H9 (cell line): Measurements from ENCODE around the gene MTMR3. TPM values are rescaled to one million over a fixed set of nuclear protein-coding genes. Genes with fewer than 3 reads are reported as not detected.

ENCODE experiments used
- DNase-seq: peaks from one replicate; pipeline ENCODE4 v3.0.0-alpha.2; 2017
- H2AFZ ChIP-seq: one replicate; pipeline ENCODE4 v1.6.1; 2013; ENCODE audit warnings: mild to moderate bottlenecking, low read length, control low read depth, moderate library complexity
- H2AK5ac ChIP-seq: 2 replicates; pipeline ENCODE4 v1.6.1; 2013; ENCODE audit warnings: low read length, control low read depth, mixed read lengths; ENCODE audit not compliant: insufficient read length
- H2BK120ac ChIP-seq: one replicate; pipeline ENCODE4 v1.6.1; 2013; ENCODE audit warnings: low read depth, mild to moderate bottlenecking, low read length, control low read depth, inconsistent platforms; ENCODE audit not compliant: poor library complexity, severe bottlenecking
- H2BK12ac ChIP-seq: 2 replicates; pipeline ENCODE4 v1.6.1; 2013; ENCODE audit warnings: low read length, control low read depth, mixed read lengths, low read depth; ENCODE audit not compliant: insufficient read length
- H2BK15ac ChIP-seq: 2 replicates; pipeline ENCODE4 v1.6.1; 2013; ENCODE audit warnings: low read depth, low read length, control low read depth
- H2BK20ac ChIP-seq: one replicate; pipeline ENCODE4 v1.6.1; 2013; ENCODE audit warnings: low read depth, mild to moderate bottlenecking, low read length, control low read depth, inconsistent platforms; ENCODE audit not compliant: poor library complexity, severe bottlenecking
- H2BK5ac ChIP-seq: 2 replicates; pipeline ENCODE4 v1.6.1; 2013; ENCODE audit warnings: low read length, control low read depth, mixed read lengths; ENCODE audit not compliant: insufficient read length
- H3K14ac ChIP-seq: 2 replicates; pipeline ENCODE4 v1.6.1; 2013; ENCODE audit warnings: low read length, control low read depth; ENCODE audit not compliant: insufficient read depth
- H3K18ac ChIP-seq: 2 replicates; pipeline ENCODE4 v1.6.1; 2013; ENCODE audit warnings: low read depth, mild to moderate bottlenecking, mixed read lengths, low read length, control low read depth; ENCODE audit not compliant: insufficient read length
- H3K23ac ChIP-seq: 2 replicates; pipeline ENCODE4 v1.6.1; 2013; ENCODE audit warnings: low read length, control low read depth, mixed read lengths, low read depth; ENCODE audit not compliant: insufficient read length
- H3K23me2 ChIP-seq: 2 replicates; pipeline ENCODE4 v1.6.1; 2013; ENCODE audit warnings: low read depth, mild to moderate bottlenecking, mixed read lengths, low read length, control low read depth; ENCODE audit not compliant: insufficient read length, poor library complexity, severe bottlenecking
- H3K27ac ChIP-seq: 2 replicates; pipeline ENCODE4 v1.5.1; 2013; ENCODE audit warnings: low read length, control low read depth, mixed read lengths, low read depth; ENCODE audit not compliant: insufficient read length
- H3K27me3 ChIP-seq: 2 replicates; pipeline ENCODE4 v1.6.1; 2013; ENCODE audit warnings: low read length, control low read depth, inconsistent platforms; ENCODE audit not compliant: insufficient read depth
- H3K4ac ChIP-seq: 2 replicates; pipeline ENCODE4 v1.6.1; 2013; ENCODE audit warnings: low read depth, mild to moderate bottlenecking, control low read depth, inconsistent platforms, low read length, moderate library complexity
- H3K4me1 ChIP-seq: 2 replicates; pipeline ENCODE4 v1.6.1; 2013; ENCODE audit warnings: low read length, control low read depth, inconsistent platforms; ENCODE audit not compliant: insufficient read depth
- H3K4me2 ChIP-seq: 2 replicates; pipeline ENCODE4 v1.6.1; 2013; ENCODE audit warnings: low read length, control low read depth, mixed read lengths; ENCODE audit not compliant: insufficient read length, insufficient read depth
- H3K56ac ChIP-seq: 2 replicates; pipeline ENCODE4 v1.6.1; 2013; ENCODE audit warnings: low read depth, mild to moderate bottlenecking, mixed read lengths, low read length, control low read depth; ENCODE audit not compliant: insufficient read length
- H3K79me1 ChIP-seq: 2 replicates; pipeline ENCODE4 v1.6.1; 2013; ENCODE audit warnings: low read depth, mild to moderate bottlenecking, moderate library complexity, low read length, control low read depth, inconsistent platforms; ENCODE audit not compliant: insufficient read depth, poor library complexity, severe bottlenecking
- H3K79me2 ChIP-seq: 2 replicates; pipeline ENCODE4 v1.6.1; 2013; ENCODE audit warnings: low read length, control low read depth, inconsistent platforms; ENCODE audit not compliant: insufficient read depth
- H3K9ac ChIP-seq: 2 replicates; pipeline ENCODE4 v1.6.1; 2013; ENCODE audit warnings: low read length, control low read depth, mixed read lengths; ENCODE audit not compliant: insufficient read length; ENCODE audit errors: extremely low read depth
- H3K9me3 ChIP-seq: one replicate; pipeline ENCODE4 v1.6.1; 2013; ENCODE audit warnings: low read depth, low read length, inconsistent platforms; ENCODE audit not compliant: control insufficient read depth
- H3T11ph ChIP-seq: one replicate; pipeline ENCODE4 v1.6.1; 2013; ENCODE audit warnings: mild to moderate bottlenecking, low read length, control low read depth, inconsistent platforms
- H4K20me1 ChIP-seq: one replicate; pipeline ENCODE4 v1.6.1; 2013; ENCODE audit not compliant: control insufficient read depth, insufficient read length, insufficient read depth
- H4K5ac ChIP-seq: 2 replicates; pipeline ENCODE4 v1.6.1; 2013; ENCODE audit warnings: low read depth, mild to moderate bottlenecking, mixed read lengths, low read length, control low read depth; ENCODE audit not compliant: insufficient read length
- H4K8ac ChIP-seq: replicated peaks from 2 replicates; pipeline ENCODE4 v1.6.1; 2013; ENCODE audit warnings: low read length, control low read depth, mixed read lengths, low read depth; ENCODE audit not compliant: insufficient read length
- H4K91ac ChIP-seq: 2 replicates; pipeline ENCODE4 v1.6.1; 2013; ENCODE audit warnings: low read depth, mild to moderate bottlenecking, moderate library complexity, mixed read lengths, low read length, control low read depth; ENCODE audit not compliant: insufficient read length
- H3K27ac Mint-ChIP-seq, 3 experiments: 2 replicates in 2 of 3; 3 replicates in 1 of 3; pipeline ENCODE4 v1.8.0; 2020 to 2021; ENCODE audit warnings: mixed read lengths in 3 of 3, mild to moderate bottlenecking in 1 of 3, moderate library complexity in 1 of 3
- H3K27me3 Mint-ChIP-seq: 2 replicates; pipeline ENCODE4 v1.8.0; 2021; ENCODE audit warnings: low read depth, mild to moderate bottlenecking, moderate library complexity, mixed read lengths
- H3K36me3 Mint-ChIP-seq, 3 experiments: 2 replicates in 2 of 3; 3 replicates in 1 of 3; pipeline ENCODE4 v1.8.0; 2020 to 2021; ENCODE audit warnings: low read depth in 3 of 3, mixed read lengths in 3 of 3; ENCODE audit not compliant: insufficient read depth in 1 of 3
- H3K4me1 Mint-ChIP-seq, 2 experiments: 2 replicates each; pipeline ENCODE4 v1.8.0; 2020; ENCODE audit warnings: mixed read lengths in 2 of 2
- H3K4me3 Mint-ChIP-seq, 2 experiments: 2 replicates in 1 of 2; 3 replicates in 1 of 2; pipeline ENCODE4 v1.8.0; 2020 to 2021; ENCODE audit warnings: mild to moderate bottlenecking in 2 of 2, mixed read lengths in 2 of 2, moderate library complexity in 1 of 2
- H3K9me3 Mint-ChIP-seq, 2 experiments: 2 replicates in 1 of 2; 3 replicates in 1 of 2; pipeline ENCODE4 v1.8.0; 2020; ENCODE audit warnings: mild to moderate bottlenecking in 2 of 2, mixed read lengths in 2 of 2, moderate library complexity in 1 of 2
- WGBS: extraction: QIAGEN DNeasy Blood & Tissue Kit; methylation state at CpG from one replicate; pipeline ENCODE4 v1.1.7; 2013; ENCODE audit warnings: missing lambda C conversion rate, low lambda C conversion rate, mixed read lengths; ENCODE audit not compliant: insufficient read length; ENCODE audit errors: extremely low coverage; 5-methylcytosine and 5-hydroxymethylcytosine counted together
- total RNA-seq: library from RNA; stranded (reverse); gene quantifications from 2 replicates; pipeline ENCODE4 v1.2.1, GENCODE V29; 2021
- TF ChIP-seq, protein P1 (sequence below): fragments of 200-600 bp; sonication (generic); conservative IDR thresholded peaks from 3 replicates; pipeline ENCODE4 v1.8.0; 2021; ENCODE audit warnings: antibody characterized with exemption, mild to moderate bottlenecking

Gene MTMR3
- total RNA-seq, 1 experiment from 2014 or later: 19.8 TPM

DNA sequence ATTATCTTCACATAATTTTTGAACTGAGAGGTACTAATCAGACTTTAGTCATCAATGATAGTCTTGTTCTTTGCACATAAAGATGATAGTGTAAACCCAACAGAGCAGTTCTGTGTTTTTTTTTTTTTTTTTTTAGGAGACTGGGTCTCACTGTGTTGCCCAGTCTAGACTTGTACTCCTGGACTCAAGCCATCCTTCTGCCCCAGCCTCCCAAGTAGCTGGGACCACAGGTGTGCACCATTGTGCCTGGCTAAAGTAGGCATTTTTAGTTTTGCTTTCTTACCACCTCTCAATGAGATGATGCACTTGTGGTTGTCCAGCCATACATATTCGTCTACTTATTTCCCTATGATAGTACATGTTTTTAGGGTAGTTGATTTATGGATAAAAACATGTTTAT lies 50.6 kb downstream of the MTMR3 start:
- no peaks in the 10 kb centered on the region for H3K27me3 ChIP-seq

More for the DNA sequence above, 50.6 kb downstream of the MTMR3 start:
- Histone ChIP-seq H3K18ac (no peak overlapping the region), H3K9ac (no peak overlapping the region), H3K56ac (no peak overlapping the region), H3K79me1 (peaks cover 3% of the 10 kb centered on the region), H2AK5ac (no peak overlapping the region), H3K4me2 (no peak overlapping the region), H2BK120ac (no peak overlapping the region), H4K5ac (no peak overlapping the region), H3K4me1 (peaks cover 3% of the 10 kb centered on the region; the same call in 1 of the 2 replicates), H3K23ac (no peak overlapping the region), H3K27ac (no peak overlapping the region), H3T11ph (no peak overlapping the region), H3K79me2 (no peaks in the 10 kb centered on the region), H4K20me1 (no peaks in the 10 kb centered on the region), H4K8ac (no peak overlapping the region), H2AFZ (no peak overlapping the region), H2BK5ac (no peak overlapping the region), H3K9me3 (no peaks in the 10 kb centered on the region), H3K14ac (no peak overlapping the region), H4K91ac (no peak overlapping the region), H2BK15ac (no peak overlapping the region), H2BK20ac (no peak overlapping the region), H3K23me2 (no peaks in the 10 kb centered on the region), H2BK12ac (no peak overlapping the region), H3K4ac (no peak overlapping the region)
- H3K27me3 Mint-ChIP-seq: no peaks in the 10 kb centered on the region
- H3K4me1 Mint-ChIP-seq: peaks cover 12 to 13% of the 10 kb centered on the region in 2 experiments; a peak in 3 of 4 replicates
- no peak for DNase-seq
- no peak overlapping the region for H3K27ac Mint-ChIP-seq
- no peak overlapping the region for H3K4me3 Mint-ChIP-seq
- H3K36me3 Mint-ChIP-seq: no peaks in the 10 kb centered on the region; a peak in 1 of 7 replicates
- TF ChIP-seq, protein P1, sequence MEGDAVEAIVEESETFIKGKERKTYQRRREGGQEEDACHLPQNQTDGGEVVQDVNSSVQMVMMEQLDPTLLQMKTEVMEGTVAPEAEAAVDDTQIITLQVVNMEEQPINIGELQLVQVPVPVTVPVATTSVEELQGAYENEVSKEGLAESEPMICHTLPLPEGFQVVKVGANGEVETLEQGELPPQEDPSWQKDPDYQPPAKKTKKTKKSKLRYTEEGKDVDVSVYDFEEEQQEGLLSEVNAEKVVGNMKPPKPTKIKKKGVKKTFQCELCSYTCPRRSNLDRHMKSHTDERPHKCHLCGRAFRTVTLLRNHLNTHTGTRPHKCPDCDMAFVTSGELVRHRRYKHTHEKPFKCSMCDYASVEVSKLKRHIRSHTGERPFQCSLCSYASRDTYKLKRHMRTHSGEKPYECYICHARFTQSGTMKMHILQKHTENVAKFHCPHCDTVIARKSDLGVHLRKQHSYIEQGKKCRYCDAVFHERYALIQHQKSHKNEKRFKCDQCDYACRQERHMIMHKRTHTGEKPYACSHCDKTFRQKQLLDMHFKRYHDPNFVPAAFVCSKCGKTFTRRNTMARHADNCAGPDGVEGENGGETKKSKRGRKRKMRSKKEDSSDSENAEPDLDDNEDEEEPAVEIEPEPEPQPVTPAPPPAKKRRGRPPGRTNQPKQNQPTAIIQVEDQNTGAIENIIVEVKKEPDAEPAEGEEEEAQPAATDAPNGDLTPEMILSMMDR: no peak
- no peaks in the 10 kb centered on the region for H3K9me3 Mint-ChIP-seq
- WGBS: no CpG with 5 or more reads among the region's 1 CpG
